T47D (cell line): ENCODE results near the gene ABCG1.

ENCODE experiments used
- DNase-seq, 2 experiments: peaks; one replicate each; pipeline versions ENCODE4 v3.0.0 to v3.0.0-alpha.2; 2011 to 2012; ENCODE audit warnings: low read depth in 1 of 2, low spot score in 1 of 2
- JUND ChIP-seq: IDR thresholded peaks from 2 replicates; pipeline ENCODE4 v1.6.1; 2012; ENCODE audit warnings: low read depth
- in situ Hi-C: cut with HindIII; loops from 2 replicates; pipeline ENCODE4 v1.10.0; 2016; ENCODE audit warnings: low sequenced_read_pairs, low pct_unique_long_range_greater_than_20kb

Gene ABCG1

DNA sequence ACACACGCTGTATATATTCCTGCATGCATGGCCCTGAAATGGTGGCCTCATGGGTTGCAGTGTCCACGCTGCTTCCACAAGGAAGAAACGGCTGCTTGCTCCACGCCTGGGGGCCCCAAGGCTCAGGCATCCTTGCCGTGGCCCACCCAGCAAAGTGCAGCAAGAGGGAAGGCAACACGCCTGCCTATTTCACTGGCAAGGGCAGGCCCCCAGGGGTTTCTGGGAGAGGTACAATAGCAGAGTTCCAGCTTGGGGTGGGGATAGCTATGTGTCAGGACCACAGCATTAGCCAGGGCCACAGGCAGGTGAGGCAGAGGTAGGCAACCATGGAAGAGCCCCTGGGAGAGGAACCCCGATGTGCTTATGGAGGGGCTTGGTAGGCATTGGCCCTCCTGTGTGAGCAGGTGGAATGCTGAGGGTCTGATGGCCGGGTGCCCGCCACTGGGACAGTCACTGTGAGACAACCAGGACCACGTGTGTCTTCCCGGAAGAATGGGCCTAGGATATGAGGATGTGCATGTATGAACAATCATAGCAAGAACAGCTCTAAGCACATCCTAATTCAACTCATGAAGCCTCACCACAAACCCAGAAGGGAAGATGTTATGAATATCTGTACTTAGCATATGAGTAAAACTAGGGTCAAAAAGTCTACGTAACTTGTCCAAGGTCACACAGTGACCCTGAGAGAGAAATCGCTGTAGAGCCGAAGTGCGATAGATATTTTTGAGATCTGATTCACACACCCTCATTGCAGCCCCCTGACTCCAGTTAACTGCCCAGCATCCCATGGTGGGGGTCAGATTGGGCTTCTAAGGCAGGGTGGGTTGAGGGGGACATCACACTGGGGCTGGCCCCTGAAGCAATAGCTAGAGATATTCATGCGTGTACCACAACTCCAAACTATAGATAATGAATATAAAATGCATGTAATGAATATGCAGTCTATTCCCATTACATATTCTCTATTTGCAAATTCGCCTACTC is 120.1 kb downstream of the ABCG1 start:
- no peak for TF ChIP-seq JUND
- in situ Hi-C loops, result no loop called here
- DNase-seq, result no peak

DNA sequence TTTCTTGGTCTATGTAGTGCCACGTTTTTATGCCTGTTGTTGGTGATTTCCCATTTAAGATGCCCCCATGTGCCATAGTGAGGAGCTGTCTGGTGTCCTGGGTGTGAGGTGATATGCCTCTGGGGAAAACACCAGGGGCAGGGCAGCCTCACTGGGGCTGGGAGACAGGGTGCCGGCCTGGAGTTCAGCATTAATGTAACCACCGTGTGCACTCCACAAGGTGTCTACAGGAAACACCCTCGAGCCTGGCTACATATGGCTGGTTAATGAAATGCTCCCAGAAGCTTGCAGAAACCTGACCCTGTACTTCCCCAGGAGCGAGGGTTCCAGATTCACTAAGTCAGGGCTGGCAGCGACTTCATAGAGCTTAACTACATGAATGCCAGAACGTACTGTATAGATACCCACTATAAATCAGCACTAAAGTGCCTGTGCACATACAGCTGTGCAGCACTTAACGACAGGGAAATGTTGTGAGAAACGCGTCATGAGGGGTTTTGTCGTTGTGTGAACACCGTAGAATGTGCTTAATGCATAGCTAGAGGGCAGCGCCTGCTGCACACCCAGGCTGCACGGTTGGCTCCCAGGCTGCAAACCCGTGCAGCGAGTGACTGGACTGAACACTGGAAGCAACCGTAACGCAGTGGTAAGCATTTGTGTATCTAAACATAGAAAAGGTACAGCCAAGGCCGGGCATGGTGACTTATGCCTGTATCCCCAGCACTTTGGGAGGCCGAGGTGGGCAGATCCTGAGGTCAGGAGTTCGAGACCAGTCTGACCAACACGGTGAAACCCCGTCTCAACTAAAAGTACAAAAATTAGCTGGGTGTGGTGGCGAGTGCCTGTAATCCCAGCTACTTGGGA is 121.5 kb downstream of the ABCG1 start:
- TF ChIP-seq JUND, result no peak
- in situ Hi-C loops, result no loop called here
- DNase-seq, result no peak

DNA sequence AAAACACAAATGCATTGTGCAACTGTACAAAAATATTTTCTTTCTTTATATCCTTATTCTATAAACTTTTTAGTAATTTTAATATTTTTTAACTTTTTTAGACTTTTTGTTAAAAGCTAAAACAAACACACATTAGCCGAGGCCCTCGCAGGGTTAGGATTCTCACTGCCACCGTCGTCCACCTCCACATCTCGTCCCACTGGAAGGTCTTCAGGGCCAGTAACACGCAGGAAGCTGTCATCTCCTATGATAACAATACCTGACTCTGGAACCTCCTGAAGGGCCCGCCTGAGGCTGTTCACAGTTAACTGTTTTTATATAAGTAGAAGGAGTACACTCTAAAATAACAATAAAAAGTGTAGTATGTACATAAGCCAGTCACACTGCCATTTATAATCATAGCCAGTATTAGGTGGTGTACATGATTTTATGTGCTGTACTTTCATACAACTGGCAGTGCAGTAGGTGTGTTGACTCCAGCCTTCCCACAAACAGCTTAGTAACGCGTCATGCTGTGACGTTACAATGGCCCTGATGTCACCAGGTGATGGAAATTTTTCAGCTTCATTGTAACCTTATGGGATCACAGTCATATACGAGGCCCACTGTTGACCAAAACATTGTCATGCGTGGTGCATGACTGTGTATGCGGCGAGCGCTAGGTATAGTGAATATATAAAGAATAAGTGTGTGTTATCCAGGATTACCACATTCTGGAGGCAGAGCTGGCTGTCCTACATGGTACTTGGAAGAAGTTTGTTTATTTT is 123.0 kb downstream of the ABCG1 start:
- TF ChIP-seq JUND, result no peak
- in situ Hi-C loops, result no loop called here
- DNase-seq, result no peak

DNA sequence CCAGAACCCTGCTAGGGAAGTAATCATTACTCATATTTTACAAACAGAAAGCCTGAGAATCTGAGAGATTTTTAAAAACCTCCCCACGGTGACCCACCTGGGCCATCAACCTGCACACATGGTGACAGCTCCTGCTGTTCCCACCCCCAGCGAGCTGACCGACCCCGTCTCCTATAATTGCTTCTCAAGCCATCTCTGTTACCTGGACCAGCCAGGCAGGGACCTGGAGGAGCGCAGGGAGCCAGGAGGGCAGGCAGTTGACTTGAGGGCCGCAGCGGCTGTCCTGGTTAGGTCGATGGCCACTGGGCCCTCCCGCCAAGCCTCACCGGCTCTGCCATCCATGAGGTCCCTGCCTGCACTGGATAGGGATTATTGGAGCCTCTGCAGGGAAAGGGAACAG is 124.2 kb downstream of the ABCG1 start:
- no peak for DNase-seq
- TF ChIP-seq JUND, result no peak
- in situ Hi-C loops, result no loop called here

DNA sequence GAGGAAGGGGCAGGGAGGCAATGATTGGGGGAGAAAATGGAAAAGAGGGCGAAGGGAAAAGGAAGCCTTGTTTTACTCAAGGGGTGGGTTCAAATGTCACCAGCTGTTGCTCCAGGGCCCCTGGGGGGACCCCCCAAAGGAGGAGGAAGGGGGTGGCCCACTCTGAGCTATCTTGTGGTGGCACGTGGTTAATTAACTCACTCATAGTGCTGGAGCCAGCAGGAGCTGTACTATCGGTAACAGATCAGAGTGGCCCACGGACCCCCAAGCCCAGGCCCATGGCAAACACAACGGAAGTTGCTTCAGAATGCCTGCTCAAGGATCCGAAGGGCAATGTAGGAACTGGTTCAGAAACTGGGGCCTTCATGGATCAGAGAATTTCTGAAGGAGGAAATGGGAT is 124.6 kb downstream of the ABCG1 start:
- in situ Hi-C loops, result no loop called here
- no peak for DNase-seq
- no peak for TF ChIP-seq JUND

DNA sequence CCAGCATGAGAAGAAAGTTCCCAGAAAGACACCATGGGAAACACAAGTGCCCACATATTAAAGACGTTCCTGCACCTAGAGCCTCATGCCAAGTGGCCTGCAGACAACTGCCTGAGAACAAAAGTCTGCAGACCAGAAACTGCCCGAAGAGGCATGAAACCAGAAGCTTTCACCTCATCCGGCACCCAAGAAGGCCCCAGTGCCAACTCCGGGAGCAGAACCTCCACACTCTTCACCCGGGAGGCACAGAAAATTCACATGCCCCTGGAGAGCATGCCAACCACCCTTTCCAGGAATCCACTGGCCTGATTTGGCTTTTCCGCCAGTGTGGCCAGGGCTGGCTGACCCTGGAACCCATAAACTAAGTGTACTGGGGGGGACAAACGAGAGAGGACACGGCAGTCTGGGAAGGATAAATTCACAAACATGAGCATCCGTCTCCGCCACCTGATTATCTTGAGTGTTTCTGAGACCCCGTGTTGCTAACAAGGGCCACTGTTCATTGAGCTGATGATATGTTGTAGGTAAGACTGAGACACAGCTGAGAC is 125.1 kb downstream of the ABCG1 start:
- in situ Hi-C loops, result no loop called here
- DNase-seq, result no peak
- TF ChIP-seq JUND, result no peak

DNA sequence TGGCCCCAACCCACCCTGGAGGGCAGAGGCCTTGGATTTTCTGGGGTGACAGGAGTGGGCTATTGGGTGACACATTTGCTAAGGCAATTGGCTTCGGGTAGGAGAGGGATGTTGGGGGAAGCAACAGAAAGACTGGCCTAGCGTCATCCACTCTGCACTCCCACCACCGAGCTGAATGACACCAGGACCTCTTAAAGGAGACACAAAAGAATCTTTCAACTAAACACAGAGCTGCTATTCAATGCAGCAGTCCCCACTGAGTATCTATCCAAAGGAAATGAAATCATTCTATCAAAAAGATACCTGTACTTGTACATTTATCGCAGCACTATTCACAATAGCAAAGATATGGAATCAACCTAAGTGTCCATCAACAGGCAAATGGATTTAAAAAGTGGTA is 125.7 kb downstream of the ABCG1 start:
- in situ Hi-C loops, result no loop called here
- DNase-seq, result no peak
- no peak for TF ChIP-seq JUND

DNA sequence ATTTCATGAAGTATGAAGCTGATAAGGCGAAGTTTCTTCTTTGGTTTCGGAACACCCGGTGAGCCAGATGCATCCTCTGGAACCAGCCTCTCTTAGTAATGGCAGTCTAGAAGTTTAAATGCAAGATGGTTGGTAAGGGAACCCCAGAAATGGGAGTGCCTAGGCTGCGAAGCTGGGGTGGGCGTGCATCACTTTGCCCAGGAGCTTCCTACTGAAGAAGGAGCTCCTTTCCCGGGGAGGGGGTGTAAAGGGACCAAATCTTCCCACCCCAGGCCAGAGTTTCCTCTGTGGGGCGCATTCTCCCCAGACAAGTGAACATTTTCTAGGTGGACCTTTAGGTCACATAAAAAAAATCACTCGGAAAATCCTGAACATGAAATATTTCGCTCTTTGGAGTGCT is 127.5 kb downstream of the ABCG1 start:
- in situ Hi-C loops, result no loop called here
- no peak for TF ChIP-seq JUND
- DNase-seq, result no peak
